ENCODE results near the gene RHBDF2. TPM values are rescaled to one million over a fixed set of nuclear protein-coding genes. Genes with fewer than 3 reads are reported as not detected.
A peak's percentile ranks its signal among the peaks of the same experiment; 100 is the strongest.

The RHBDF2 gene
- total RNA-seq, 2 experiments from 2014 or later, result 144 to 173 TPM

GRCh38 chr17:76427501-76428231 is 73.6 kb downstream of the RHBDF2 start:
- DNase-seq (ENCODE audit: low spot score), result peak; percentile 90
- H3K4me1 ChIP-seq (ENCODE audit: insufficient read depth, low read length, poor library complexity, severe bottlenecking), result peaks cover 95% of the 10 kb centered on the region

GRCh38 chr17:76426853-76427252 is 74.4 kb downstream of the RHBDF2 start:
- ChIA-PET CTCF (ENCODE audit: unreplicated experiment) (interaction anchor here (1.8 to 2.0 kb wide), 2 partner anchors 10 to 18 kb away, joined by 4 read pairs; no protein-coding TSS in a partner anchor), POLR2A (interaction anchor here (0.9 to 2.8 kb wide), 5 partner anchors 16 to 96 kb away, joined by 3 to 17 read pairs (median 4); partner anchors contain the start of genes RHBDF2 and UBE2O)
- H3K27ac ChIP-seq (ENCODE audit: low read depth, low read length, poor library complexity, severe bottlenecking), result peak overlapping the region; percentile 92
- H3K4me2 ChIP-seq (ENCODE audit: low read length), result peak overlapping the region; percentile 82
- no peaks in the 10 kb centered on the region for H3K9me2 ChIP-seq (ENCODE audit: insufficient read depth, low read length)
- TF ChIP-seq EZH2phosphoT487 (IDR thresholded peaks at IDR 0.05; ENCODE audit: borderline replicate concordance, low read depth, low read length) (no peak), CTCF (conservative IDR thresholded peaks at IDR 0.05; ENCODE audit: low read length) (no peak)
- H3K9me3 ChIP-seq (ENCODE audit: low read length), result 0 out of 2 replicates have a peak, but pooled peaks cover 4% of the 10 kb centered on the region
- H4K20me1 ChIP-seq (ENCODE audit: insufficient read depth, low read length), result no peaks in the 10 kb centered on the region
- H2AFZ ChIP-seq (ENCODE audit: low read length), result no peak overlapping the region
- peaks cover 91% of the 10 kb centered on the region for H3K79me2 ChIP-seq (ENCODE audit: insufficient read depth, low read depth, low read length)
- peaks cover 5% of the 10 kb centered on the region for H3K36me3 ChIP-seq (ENCODE audit: insufficient read depth, low read length)
- peak overlapping the region; percentile 59 for H3K4me3 ChIP-seq (ENCODE audit: low read depth, low read length, poor library complexity, severe bottlenecking)
- no peak for DNase-seq (ENCODE audit: low spot score)
- H3K4me1 ChIP-seq (ENCODE audit: insufficient read depth, low read length, poor library complexity, severe bottlenecking), result peaks cover 95% of the 10 kb centered on the region
- intact Hi-C loops (cut with micrococcal nuclease; ENCODE audit: unreplicated experiment), result loop anchor here (1.0 kb wide), 1 partner anchor 26 kb away; the partner anchor contains the start of gene UBE2O
- BruUV-seq (replicated peaks), result no TSS peak

More at GRCh38 chr17:76427501-76428231, 73.6 kb downstream of the RHBDF2 start:
- Histone ChIP-seq H3K9me2 (ENCODE audit: insufficient read depth, low read length) (no peaks in the 10 kb centered on the region), H3K4me2 (ENCODE audit: low read length) (peak overlapping the region; percentile 82), H2AFZ (ENCODE audit: low read length) (no peak overlapping the region), H3K36me3 (ENCODE audit: insufficient read depth, low read length) (no peaks in the 10 kb centered on the region; the same call in 1 of the 2 replicates), H3K4me3 (ENCODE audit: low read depth, low read length, poor library complexity, severe bottlenecking) (peak overlapping the region; percentile 59), H3K79me2 (ENCODE audit: insufficient read depth, low read depth, low read length) (peaks cover 91% of the 10 kb centered on the region), H3K9me3 (ENCODE audit: low read length) (0 out of 2 replicates have a peak, but pooled peaks cover 4% of the 10 kb centered on the region), H4K20me1 (ENCODE audit: insufficient read depth, low read length) (no peaks in the 10 kb centered on the region), H3K27ac (ENCODE audit: low read depth, low read length, poor library complexity, severe bottlenecking) (peak overlapping the region; percentile 92)
- no TSS peak for BruUV-seq (replicated peaks)
- no peak for TF ChIP-seq CTCF (conservative IDR thresholded peaks at IDR 0.05; ENCODE audit: low read length)
- TF ChIP-seq EZH2phosphoT487 (IDR thresholded peaks at IDR 0.05; ENCODE audit: borderline replicate concordance, low read depth, low read length), result no peak
- POLR2A ChIA-PET, result interaction anchor here (0.6 to 2.8 kb wide), 13 partner anchors 10 to 398 kb away, joined by 3 to 17 read pairs (median 5); partner anchors contain the start of genes RHBDF2 and UBE2O
- CTCF ChIA-PET (ENCODE audit: unreplicated experiment), result interaction anchor here (0.6 to 2.0 kb wide), 3 partner anchors 8 to 29 kb away, joined by 3 to 5 read pairs (median 4); no protein-coding TSS in a partner anchor
- intact Hi-C loops (cut with micrococcal nuclease; ENCODE audit: unreplicated experiment), result loop anchor here (1.0 to 2.0 kb wide), 2 partner anchors 26 to 53 kb away; partner anchors contain the start of gene UBE2O
